Gastroesophageal sphincter (tissue), 4 donors: ENCODE results near the gene MAFG. TPM values are rescaled to one million over a fixed set of nuclear protein-coding genes. Genes with fewer than 3 reads are reported as not detected.

Experiments
- ATAC-seq: fragments of 150-250 bp; one replicate; pipeline ENCODE4 v1.9.1; 2016; ENCODE audit warnings: mild to moderate bottlenecking, moderate library complexity
- H3K27ac ChIP-seq, 4 donors: fragments of 200-600 bp; sonication (generic) in 3 of 4; 1 replicate in 3 of 4; 2 replicates in 1 of 4; pipeline ENCODE4 v1.5.1; 2016 to 2019
- H3K27me3 ChIP-seq: fragments of 200-600 bp; sonication (generic); one replicate; pipeline ENCODE4 v1.5.1; 2019
- H3K36me3 ChIP-seq, 2 donors: fragments of 200-600 bp; sonication (generic); one replicate each; pipeline ENCODE4 v1.5.1; 2019; ENCODE audit warnings: control low read depth in 1 of 2
- H3K4me1 ChIP-seq, 3 donors: fragments of 200-600 bp; sonication (generic); 1 replicate in 2 of 3; 2 replicates in 1 of 3; pipeline ENCODE4 v1.5.1; 2016 to 2019; ENCODE audit warnings: control low read depth in 2 of 3
- H3K4me3 ChIP-seq, 2 donors: fragments of 200-600 bp; sonication (generic); one replicate each; pipeline ENCODE4 v1.5.1; 2019; ENCODE audit warnings: mild to moderate bottlenecking in 1 of 2, moderate library complexity in 1 of 2
- H3K9me3 ChIP-seq, 3 donors: fragments of 200-600 bp; sonication (generic); one replicate each; pipeline ENCODE4 v1.5.1; 2017 to 2019; ENCODE audit warnings: control low read depth in 2 of 3
- EP300 ChIP-seq: sonication (generic); formaldehyde crosslinking; IDR thresholded peaks from one replicate; pipeline ENCODE4 v1.6.1; 2017; ENCODE audit warnings: antibody characterized with exemption, mild to moderate bottlenecking
- POLR2A ChIP-seq, 2 donors: fragments of 450-650 bp; IDR thresholded peaks; one replicate each; pipeline ENCODE4 v1.6.1; 2017; ENCODE audit warnings: antibody characterized with exemption in 2 of 2, mild to moderate bottlenecking in 2 of 2, moderate library complexity in 1 of 2
- POLR2AphosphoS5 ChIP-seq: sonication (generic); formaldehyde crosslinking; IDR thresholded peaks from one replicate; pipeline ENCODE4 v1.6.1; 2017; ENCODE audit warnings: antibody characterized with exemption
- WGBS, 2 donors: methylation state at CpG; one replicate each; pipeline ENCODE4 v1.1.5; 2018; ENCODE audit warnings: low coverage in 1 of 2; 5-methylcytosine and 5-hydroxymethylcytosine counted together
- total RNA-seq, 4 donors: library from RNA; depleted of rRNA; stranded (reverse); fragments of >200 nt; gene quantifications; one replicate each; pipeline ENCODE4 v1.1.0, GENCODE V29; 2016
- TF ChIP-seq, protein P1 (sequence below), 4 experiments: fragments of 200-600 bp in 2 of 4; fragments of 450-650 bp in 2 of 4; sonication (generic) in 1 of 4; IDR thresholded peaks; one replicate each; pipeline ENCODE4 v1.5.1; 2017 to 2019; ENCODE audit warnings: antibody characterized with exemption in 4 of 4, mild to moderate bottlenecking in 2 of 4, moderate library complexity in 2 of 4

Gene MAFG
- total RNA-seq, 4 donors from 2014 or later = 18.8 to 39.3 (median 25.3) TPM

DNA sequence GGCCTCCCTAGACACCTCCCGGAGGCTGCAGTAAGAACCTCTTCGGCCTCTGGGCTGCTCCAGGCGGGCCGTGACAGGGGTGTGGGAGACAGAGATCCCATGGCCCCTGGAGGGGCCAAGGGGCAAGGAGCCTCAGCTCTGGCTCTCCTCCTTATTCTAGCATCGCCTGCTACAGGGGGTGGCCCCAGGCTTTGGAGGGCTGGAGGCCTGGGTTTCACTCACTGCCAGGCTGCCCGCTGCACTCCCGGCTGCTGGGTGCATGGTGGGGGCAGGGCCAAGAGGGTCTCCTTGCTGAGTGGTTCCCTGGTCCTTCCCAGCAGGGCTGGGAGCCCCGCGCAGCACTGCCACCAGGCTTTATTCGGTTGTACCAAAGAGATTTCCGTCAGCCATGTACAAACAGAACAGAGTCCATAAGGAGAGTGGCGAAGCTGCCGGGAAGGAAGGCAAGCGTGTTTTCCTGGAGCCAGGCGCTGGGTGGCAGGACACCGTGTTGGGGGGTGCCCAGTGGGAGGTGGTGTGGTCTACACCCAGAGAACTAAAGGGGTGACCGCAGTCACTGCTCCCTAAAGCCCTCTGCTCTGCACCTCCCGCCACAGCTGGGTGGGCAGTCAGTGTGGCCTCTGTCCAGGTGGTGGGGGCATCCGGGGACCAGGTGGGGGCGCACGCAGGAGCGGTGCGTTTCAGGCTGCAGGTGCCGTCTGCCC lies 23.5 kb downstream of the MAFG start:
- no peak for TF ChIP-seq POLR2AphosphoS5
- TF ChIP-seq POLR2A (IDR thresholded peaks at IDR 0.05) = no peak
- H3K36me3 ChIP-seq = peaks cover 0 to 77% of the 10 kb centered on the region in 2 donors

DNA sequence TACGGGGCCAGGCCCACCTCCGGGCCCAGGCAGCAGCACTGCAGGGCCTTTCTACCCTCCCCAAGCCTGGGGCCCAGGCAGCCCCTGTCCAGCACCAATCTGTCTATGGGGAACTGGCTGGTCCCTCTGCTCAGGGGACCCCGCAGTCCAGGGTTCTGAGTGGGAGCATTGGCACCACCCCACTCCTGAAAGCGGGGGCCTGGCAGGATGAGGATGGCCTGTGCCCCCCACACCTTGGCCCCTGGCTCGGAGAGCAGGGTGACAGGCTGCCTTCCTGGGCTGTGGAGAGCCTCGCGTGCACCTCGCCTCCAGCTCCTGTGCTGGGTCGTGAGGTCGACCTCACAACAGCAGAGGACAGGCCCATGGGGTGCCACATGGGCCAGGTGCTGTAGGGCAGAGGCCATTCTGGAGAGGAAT lies 24.1 kb downstream of the MAFG start:
- Histone ChIP-seq H3K36me3 (peaks cover 0 to 77% of the 10 kb centered on the region in 2 donors), H3K4me3 (no peak overlapping the region), H3K27ac (no peak overlapping the region), H3K9me3 (no peaks in the 10 kb centered on the region), H3K4me1 (peaks cover 0 to 20% (median 11%) of the 10 kb centered on the region in 3 donors), H3K27me3 (peaks cover 24% of the 10 kb centered on the region)
- TF ChIP-seq POLR2A (IDR thresholded peaks at IDR 0.05) = no peak
- TF ChIP-seq POLR2AphosphoS5 = no peak
- no peak for ATAC-seq
- WGBS, 2 donors = no CpG with 5 or more reads among the region's 10 CpGs

More for the DNA sequence above, 23.5 kb downstream of the MAFG start:
- ATAC-seq = no peak
- Histone ChIP-seq H3K27me3 (peaks cover 24% of the 10 kb centered on the region), H3K27ac (no peak overlapping the region), H3K4me1 (peaks cover 0 to 20% (median 11%) of the 10 kb centered on the region in 3 donors), H3K9me3 (no peaks in the 10 kb centered on the region), H3K4me3 (no peak overlapping the region)
- no CpG with 5 or more reads among the region's 24 CpGs for WGBS, 2 donors

DNA sequence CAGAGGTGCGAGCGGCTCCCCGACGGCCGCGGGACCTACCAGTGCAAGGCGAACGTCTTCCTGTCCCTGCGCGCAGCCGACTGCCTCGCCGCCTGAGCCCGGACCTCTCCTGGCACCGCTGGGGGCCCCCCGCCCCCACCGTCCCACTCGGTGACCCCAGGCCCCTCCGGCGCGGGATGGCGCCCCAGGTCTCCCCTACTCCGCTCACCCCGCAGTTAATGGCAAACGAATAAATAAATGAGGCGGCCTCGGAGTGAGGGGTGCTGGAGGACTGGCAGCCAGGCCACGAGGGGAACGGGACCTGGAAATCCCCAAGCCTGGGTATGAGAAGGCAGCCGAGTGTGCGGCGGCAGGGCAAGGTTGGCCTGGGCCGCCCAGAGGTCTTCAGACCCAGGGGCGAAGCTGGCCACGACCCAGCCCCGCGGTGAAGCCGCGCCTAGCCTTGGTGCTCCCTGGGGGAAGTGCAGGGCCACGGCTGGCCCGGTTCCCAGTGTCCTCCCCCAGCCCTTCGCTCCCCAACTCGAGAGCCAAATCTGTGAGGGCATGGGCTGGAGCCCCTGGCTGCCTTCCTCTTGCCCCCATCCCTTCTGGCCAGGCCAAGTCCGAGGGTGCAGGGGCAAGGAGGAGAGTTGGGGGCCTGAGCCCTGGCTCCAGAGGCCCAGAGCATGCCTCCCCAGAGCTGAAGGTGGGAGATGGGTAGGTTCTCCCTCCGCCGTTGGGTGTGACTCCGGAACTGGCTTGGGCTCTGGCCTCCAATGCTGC lies 24.7 kb downstream of the MAFG start:
- Histone ChIP-seq H3K36me3 (peaks cover 0 to 77% of the 10 kb centered on the region in 2 donors), H3K9me3 (no peaks in the 10 kb centered on the region), H3K4me1 (peaks cover 0 to 20% (median 11%) of the 10 kb centered on the region in 3 donors), H3K27ac (peak overlapping the region in 1 of 4 donors; percentile 26), H3K4me3 (peak overlapping the region in 1 of 2 donors; percentile 50), H3K27me3 (peaks cover 24% of the 10 kb centered on the region)
- WGBS, 2 donors = no CpG with 5 or more reads among the region's 47 CpGs
- ATAC-seq = no peak
- TF ChIP-seq, protein P1, sequence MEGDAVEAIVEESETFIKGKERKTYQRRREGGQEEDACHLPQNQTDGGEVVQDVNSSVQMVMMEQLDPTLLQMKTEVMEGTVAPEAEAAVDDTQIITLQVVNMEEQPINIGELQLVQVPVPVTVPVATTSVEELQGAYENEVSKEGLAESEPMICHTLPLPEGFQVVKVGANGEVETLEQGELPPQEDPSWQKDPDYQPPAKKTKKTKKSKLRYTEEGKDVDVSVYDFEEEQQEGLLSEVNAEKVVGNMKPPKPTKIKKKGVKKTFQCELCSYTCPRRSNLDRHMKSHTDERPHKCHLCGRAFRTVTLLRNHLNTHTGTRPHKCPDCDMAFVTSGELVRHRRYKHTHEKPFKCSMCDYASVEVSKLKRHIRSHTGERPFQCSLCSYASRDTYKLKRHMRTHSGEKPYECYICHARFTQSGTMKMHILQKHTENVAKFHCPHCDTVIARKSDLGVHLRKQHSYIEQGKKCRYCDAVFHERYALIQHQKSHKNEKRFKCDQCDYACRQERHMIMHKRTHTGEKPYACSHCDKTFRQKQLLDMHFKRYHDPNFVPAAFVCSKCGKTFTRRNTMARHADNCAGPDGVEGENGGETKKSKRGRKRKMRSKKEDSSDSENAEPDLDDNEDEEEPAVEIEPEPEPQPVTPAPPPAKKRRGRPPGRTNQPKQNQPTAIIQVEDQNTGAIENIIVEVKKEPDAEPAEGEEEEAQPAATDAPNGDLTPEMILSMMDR (IDR thresholded peaks at IDR 0.05) = no peak
- TF ChIP-seq POLR2AphosphoS5 (no peak), POLR2A (IDR thresholded peaks at IDR 0.05) (no peak), EP300 (no peak)

DNA sequence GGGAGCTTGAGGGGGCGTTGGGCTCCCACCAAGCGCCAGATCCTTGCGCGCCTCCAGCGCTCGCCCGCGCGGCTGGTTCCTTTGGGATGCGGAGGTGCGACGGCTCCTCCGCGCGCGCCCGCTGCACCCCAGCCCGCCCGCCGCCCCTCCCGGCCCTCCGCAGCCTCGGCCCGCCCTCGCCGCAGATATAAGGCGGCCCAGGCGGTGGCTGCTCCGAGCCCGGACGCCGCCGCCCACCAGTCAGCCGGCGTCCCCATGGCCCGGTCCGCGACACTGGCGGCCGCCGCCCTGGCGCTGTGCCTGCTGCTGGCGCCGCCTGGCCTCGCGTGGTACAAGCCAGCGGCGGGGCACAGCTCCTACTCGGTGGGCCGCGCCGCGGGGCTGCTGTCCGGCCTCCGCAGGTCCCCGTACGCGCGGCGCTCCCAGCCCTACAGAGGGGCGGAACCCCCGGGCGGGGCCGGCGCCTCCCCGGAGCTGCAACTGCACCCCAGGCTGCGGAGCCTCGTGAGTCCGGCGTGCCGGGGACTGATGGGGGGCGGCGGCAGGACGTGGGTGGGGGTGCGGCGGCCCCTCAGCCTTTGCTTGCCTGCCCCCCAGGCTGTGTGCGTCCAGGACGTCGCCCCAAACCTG lies 25.4 kb downstream of the MAFG start, which contains the start of gene NPB:
Gene NPB, plus strand, starts transcription at position 216 of the 630 bp plus-strand sequence. Its CDS starts 40 bp downstream, at position 256.
- H3K27ac ChIP-seq = peak within 1 kb of the TSS in 1 of 4 donors; percentile 26
- H3K27me3 ChIP-seq = peaks cover 24% of the 10 kb centered on the region
- no peaks in the 10 kb centered on the region for H3K9me3 ChIP-seq
- H3K4me1 ChIP-seq = peaks cover 0 to 20% (median 11%) of the 10 kb centered on the region in 3 donors
- WGBS, 2 donors = no CpG with 5 or more reads among the region's 79 CpGs
- ATAC-seq = peak; percentile 56
- peak within 1 kb of the TSS in 1 of 2 donors; percentile 50 for H3K4me3 ChIP-seq
- peaks cover 0 to 77% of the 10 kb centered on the region in 2 donors for H3K36me3 ChIP-seq
- TF ChIP-seq, protein P1 (IDR thresholded peaks at IDR 0.05) = no peak
- TF ChIP-seq POLR2AphosphoS5 = no peak
- TF ChIP-seq POLR2A (IDR thresholded peaks at IDR 0.05) = no peak
- no peak for TF ChIP-seq EP300

DNA sequence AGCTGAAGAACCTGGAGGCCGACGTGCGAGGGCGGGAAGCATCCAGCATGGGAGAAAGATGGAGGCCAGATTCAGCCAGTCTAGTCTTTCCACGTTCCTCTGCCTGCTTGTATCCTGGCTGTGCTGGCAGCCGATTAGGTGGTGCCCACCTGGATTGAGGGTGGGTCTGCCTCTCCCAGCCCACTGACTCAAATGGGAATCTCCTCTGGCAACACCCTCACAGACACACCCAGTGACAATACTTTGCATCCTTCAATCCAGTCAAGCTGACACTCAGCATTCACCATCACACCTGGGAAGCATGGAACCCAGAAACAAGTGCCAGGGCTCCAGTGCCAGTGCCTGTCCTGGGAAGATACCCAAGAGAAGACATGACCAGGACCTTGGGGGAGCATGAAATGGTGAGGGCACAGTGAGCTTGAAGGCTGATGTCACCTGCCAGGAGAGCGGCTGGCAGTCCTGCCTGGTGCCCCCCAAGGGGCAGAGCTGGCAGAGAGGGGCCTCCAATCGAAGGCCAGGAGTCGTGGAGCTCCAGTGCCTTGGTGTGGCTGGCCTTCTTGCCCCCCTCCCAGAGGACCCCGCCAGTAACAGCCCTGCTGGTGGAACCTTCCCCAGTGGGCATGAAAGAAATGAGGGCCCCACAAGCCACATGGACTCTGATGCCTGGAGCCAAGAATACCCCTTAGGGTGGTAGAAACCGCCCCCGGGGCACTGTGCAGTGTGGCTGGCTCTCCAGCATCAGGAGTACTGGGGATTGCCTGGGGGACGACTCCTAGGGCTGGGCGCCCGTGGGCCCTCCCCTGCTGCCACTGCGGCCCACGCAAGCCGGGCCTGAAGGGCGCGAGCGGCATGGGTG lies 26.1 kb downstream of the MAFG start:
- Histone ChIP-seq H3K27me3 (peaks cover 24% of the 10 kb centered on the region), H3K36me3 (peaks cover 0 to 77% of the 10 kb centered on the region in 2 donors), H3K27ac (peak overlapping the region in 1 of 4 donors; percentile 26), H3K4me3 (peak overlapping the region in 1 of 2 donors; percentile 50), H3K4me1 (peaks cover 0 to 20% (median 11%) of the 10 kb centered on the region in 3 donors), H3K9me3 (no peaks in the 10 kb centered on the region)
- 86 to 89% methylated on average over 6 of the region's 21 CpGs for whole genome bisulfite sequencing, 2 donors
- TF ChIP-seq EP300 = no peak
- TF ChIP-seq, protein P1 (IDR thresholded peaks at IDR 0.05) = no peak
- no peak for TF ChIP-seq POLR2A (IDR thresholded peaks at IDR 0.05)
- ATAC-seq = no peak
